H1 (cell line): ENCODE measurements around the gene MYO9A. TPM values are rescaled to one million over a fixed set of nuclear protein-coding genes. Genes with fewer than 3 reads are reported as not detected.
"Not testable (repeated sequence)": the region's sequence is repeated elsewhere in the genome, so short reads cannot be mapped to it uniquely, and the experiment has no call there.

Experiments used
- CTCF ChIA-PET: fragments of 300-600 bp; sonication (Branson Sonifier 250); formaldehyde crosslinking; loops from one replicate; lab custom pipeline; 2021; ENCODE audit not compliant: partially characterized antibody; lab: Charles Lee
- POLR2A ChIA-PET: fragments of 300-600 bp; sonication (Branson Sonifier 250); formaldehyde crosslinking; loops from one replicate; lab custom pipeline; 2021; ENCODE audit warnings: inconsistent platforms; ENCODE audit not compliant: partially characterized antibody; lab: Charles Lee
- DNase-seq, 2 experiments: peaks; one replicate each; pipeline versions ENCODE4 v3.0.0 to v3.0.0-alpha.2; 2010 to 2022; ENCODE audit warnings: low spot score in 2 of 2, low read depth in 1 of 2, mixed read lengths in 1 of 2
- FAIRE-seq: peaks from 2 replicates; lab custom pipeline; 2011; peaks lifted over from hg19 to GRCh38; lab: Jason Lieb, UNC
- H2AFZ ChIP-seq: 2 replicates; pipeline ENCODE4 v1.8.1; 2012; ENCODE audit warnings: low read length, inconsistent platforms
- H2AK5ac ChIP-seq: 2 replicates; pipeline ENCODE4 v1.6.1; 2013; ENCODE audit warnings: low read depth, low read length
- H2BK120ac ChIP-seq: replicated peaks from 2 replicates; pipeline ENCODE3; 2013; ENCODE audit warnings: low read depth, low read length, inconsistent platforms
- H2BK12ac ChIP-seq: 2 replicates; pipeline ENCODE4 v1.6.1; 2013; ENCODE audit warnings: low read depth, low read length
- H2BK15ac ChIP-seq: 2 replicates; pipeline ENCODE4 v1.6.1; 2013; ENCODE audit warnings: low read length
- H2BK20ac ChIP-seq: 2 replicates; pipeline ENCODE4 v1.6.1; 2013; ENCODE audit warnings: low read length
- H2BK5ac ChIP-seq: 2 replicates; pipeline ENCODE4 v1.6.1; 2013; ENCODE audit warnings: low read depth, low read length
- H3K14ac ChIP-seq: 2 replicates; pipeline ENCODE4 v1.6.1; 2013; ENCODE audit warnings: inconsistent platforms; ENCODE audit not compliant: insufficient read length
- H3K18ac ChIP-seq: 2 replicates; pipeline ENCODE4 v1.6.1; 2013; ENCODE audit warnings: low read length; ENCODE audit errors: extremely low read depth
- H3K23ac ChIP-seq: 2 replicates; pipeline ENCODE4 v1.6.1; 2013; ENCODE audit warnings: inconsistent platforms; ENCODE audit not compliant: insufficient read length
- H3K23me2 ChIP-seq: 2 replicates; pipeline ENCODE4 v1.6.1; 2013; ENCODE audit warnings: low read depth, low read length
- H3K27ac ChIP-seq: 2 replicates; pipeline ENCODE4 v1.6.1; 2011; ENCODE audit warnings: low read depth, low read length, inconsistent platforms
- H3K27me3 ChIP-seq, 4 experiments: replicated peaks in 1 of 4; 1 replicate in 1 of 4; 2 replicates in 3 of 4; pipeline versions ENCODE4 v1.6.1 to v1.8.1; 2011 to 2013; ENCODE audit warnings: low read length in 3 of 4, mild to moderate bottlenecking in 3 of 4, inconsistent platforms in 2 of 4, mixed read lengths in 2 of 4, moderate library complexity in 1 of 4; ENCODE audit not compliant: control insufficient read depth in 3 of 4, insufficient read depth in 3 of 4; ENCODE audit errors: extremely low read depth in 1 of 4
- H3K36me3 ChIP-seq, 4 experiments: 2 replicates each; pipeline versions ENCODE4 v1.6.1 to v1.8.1; 2011 to 2013; ENCODE audit warnings: mild to moderate bottlenecking in 4 of 4, low read length in 3 of 4, moderate library complexity in 2 of 4, control low read depth in 1 of 4, inconsistent platforms in 1 of 4; ENCODE audit not compliant: insufficient read depth in 4 of 4, control insufficient read depth in 2 of 4
- H3K4ac ChIP-seq: replicated peaks from 2 replicates; pipeline ENCODE3; 2013; ENCODE audit warnings: low read length, low read depth, mixed read lengths, inconsistent platforms; ENCODE audit not compliant: insufficient read length
- H3K4me1 ChIP-seq, 4 experiments: replicated peaks in 1 of 4; 1 replicate in 1 of 4; 2 replicates in 3 of 4; pipeline versions ENCODE4 v1.6.1 to v1.8.1; 2011 to 2013; ENCODE audit warnings: low read length in 3 of 4, inconsistent platforms in 2 of 4, mixed read lengths in 1 of 4; ENCODE audit not compliant: insufficient read depth in 4 of 4, control insufficient read depth in 3 of 4
- H3K4me2 ChIP-seq, 2 experiments: 2 replicates each; pipeline versions ENCODE4 v1.6.1 to v1.8.1; 2011 to 2013; ENCODE audit warnings: low read depth in 2 of 2, low read length in 2 of 2, control low read depth in 1 of 2, inconsistent platforms in 1 of 2, mild to moderate bottlenecking in 1 of 2; ENCODE audit not compliant: insufficient read depth in 1 of 2
- H3K4me3 ChIP-seq, 4 experiments: fragments of 200-600, 300-600 bp in 1 of 4; sonication (generic), shearing (Covaris generic), sonication (Bioruptor Twin) in 1 of 4; 2 replicates each; pipeline versions ENCODE4 v1.5.1 to v1.8.1; 2011 to 2016; ENCODE audit warnings: low read length in 4 of 4, low read depth in 3 of 4, control low read depth in 2 of 4, inconsistent platforms in 2 of 4, mild to moderate bottlenecking in 2 of 4, mixed read lengths in 1 of 4, moderate library complexity in 1 of 4; ENCODE audit not compliant: insufficient read depth in 2 of 4; ENCODE audit errors: extremely low read depth in 1 of 4
- H3K56ac ChIP-seq: replicated peaks from 2 replicates; pipeline ENCODE3; 2013; ENCODE audit warnings: low read depth, mild to moderate bottlenecking, mixed read lengths, low read length, inconsistent platforms; ENCODE audit not compliant: insufficient read length
- H3K79me1 ChIP-seq: 2 replicates; pipeline ENCODE4 v1.6.1; 2013; ENCODE audit warnings: low read depth, low read length, control low read depth
- H3K79me2 ChIP-seq, 2 experiments: 2 replicates each; pipeline versions ENCODE4 v1.6.1 to v1.8.1; 2012 to 2013; ENCODE audit warnings: low read length in 2 of 2, mild to moderate bottlenecking in 2 of 2, inconsistent platforms in 1 of 2; ENCODE audit not compliant: insufficient read depth in 2 of 2, control insufficient read depth in 1 of 2
- H3K9ac ChIP-seq, 4 experiments: replicated peaks in 1 of 4; 1 replicate in 1 of 4; 2 replicates in 3 of 4; pipeline versions ENCODE4 v1.6.1 to v1.8.1; 2011 to 2013; ENCODE audit warnings: low read depth in 3 of 4, low read length in 3 of 4, control low read depth in 2 of 4, mild to moderate bottlenecking in 2 of 4, moderate library complexity in 2 of 4, inconsistent platforms in 1 of 4; ENCODE audit errors: extremely low read depth in 1 of 4
- H3K9me3 ChIP-seq, 2 experiments: 2 replicates each; pipeline versions ENCODE4 v1.6.1 to v1.8.1; 2012 to 2013; ENCODE audit warnings: mild to moderate bottlenecking in 2 of 2, moderate library complexity in 2 of 2, control low read depth in 1 of 2, inconsistent platforms in 1 of 2, low read depth in 1 of 2, low read length in 1 of 2, mixed read lengths in 1 of 2; ENCODE audit not compliant: insufficient read depth in 2 of 2
- H4K20me1 ChIP-seq, 2 experiments: replicated peaks in 1 of 2; 2 replicates each; pipeline versions ENCODE3 to v1.8.1; 2011 to 2013; ENCODE audit warnings: inconsistent platforms in 2 of 2, low read length in 2 of 2, mild to moderate bottlenecking in 1 of 2; ENCODE audit not compliant: insufficient read depth in 2 of 2, control insufficient read depth in 1 of 2
- H4K5ac ChIP-seq: 2 replicates; pipeline ENCODE4 v1.6.1; 2013; ENCODE audit warnings: low read length, low read depth, mixed read lengths, inconsistent platforms; ENCODE audit not compliant: insufficient read length
- H4K8ac ChIP-seq: 2 replicates; pipeline ENCODE4 v1.8.0; 2013; ENCODE audit warnings: mild to moderate bottlenecking, moderate library complexity, low read length, inconsistent platforms; ENCODE audit not compliant: insufficient read depth; ENCODE audit errors: extremely low read depth
- H4K91ac ChIP-seq: replicated peaks from 2 replicates; pipeline ENCODE3; 2013; ENCODE audit warnings: low read length, mixed read lengths, inconsistent platforms; ENCODE audit not compliant: insufficient read length
- WGBS, 2 experiments: shearing (Covaris generic) in 1 of 2; methylation state at CpG; one replicate each; pipeline versions ENCODE4 v1.1.6 to v1.1.7; 2013 to 2015; ENCODE audit warnings: low lambda C conversion rate in 2 of 2, mixed read lengths in 2 of 2, inconsistent platforms in 1 of 2, low coverage in 1 of 2, missing lambda C conversion rate in 1 of 2; ENCODE audit not compliant: insufficient replicate concordance in 2 of 2, insufficient coverage in 1 of 2, insufficient read length in 1 of 2; ENCODE audit errors: extremely low coverage in 1 of 2, missing lambda C conversion rate in 1 of 2; 5-methylcytosine and 5-hydroxymethylcytosine counted together
- polyA plus RNA-seq, 7 experiments: library from polyadenylated mRNA; depleted of rRNA in 3 of 7; stranded (reverse) in 5 of 7; unstranded in 2 of 7; fragments of >200 nt in 5 of 7; fragments of 200-250 nt in 2 of 7; gene quantifications; 1 replicate in 5 of 7; 2 replicates in 1 of 7; 4 replicates in 1 of 7; pipeline versions ENCODE4 v1.2.1 to v1.2.3, GENCODE V29; 2011 to 2013; ENCODE audit warnings: missing spikeins in 2 of 7, mixed read lengths in 2 of 7
- total RNA-seq: library from RNA; stranded (reverse); fragmentation: NEBNext Ultra II Directional; extraction: Animal tissue kit (Norgen Biotek cat#: 25700); gene quantifications from 2 replicates; pipeline ENCODE4 v1.2.1, GENCODE V29; 2021

Gene MYO9A
- total and polyA plus RNA-seq, 2 of the 8 experiments (the other 6 are each of a cell fraction or from before 2014, with no cell fraction given) = 3.9 to 26.0 TPM

- H3K79me2 ChIP-seq, H3K79me1 ChIP-seq, H3K4ac ChIP-seq, H3K4me3 ChIP-seq, H2BK20ac ChIP-seq, H3K27me3 ChIP-seq, H2BK12ac ChIP-seq, H4K91ac ChIP-seq, H4K20me1 ChIP-seq, H3K23me2 ChIP-seq, H2BK15ac ChIP-seq, H2BK120ac ChIP-seq, H2AFZ ChIP-seq, H4K5ac ChIP-seq, H2BK5ac ChIP-seq, H3K9me3 ChIP-seq, POLR2A ChIA-PET, H3K4me1 ChIP-seq, FAIRE-seq, DNase-seq, H3K36me3 ChIP-seq, H3K9ac ChIP-seq, H3K56ac ChIP-seq, H3K18ac ChIP-seq, H3K23ac ChIP-seq, H3K4me2 ChIP-seq, H4K8ac ChIP-seq, H2AK5ac ChIP-seq, CTCF ChIA-PET, H3K14ac ChIP-seq, H3K27ac ChIP-seq: not testable (repeated sequence)
- 96% methylated on average over 4 of the region's 4 CpGs; no CpG with 5 or more reads in 1 of the 2 experiments for WGBS, 2 experiments
These were observed 259.7 kb downstream of the MYO9A start for GRCh38 chr15:71858232-71858631.
